Smooth muscle cell (in vitro differentiated cells): ENCODE results near the gene SEMA4D. TPM values are rescaled to one million over a fixed set of nuclear protein-coding genes. Genes with fewer than 3 reads are reported as not detected.

ENCODE experiments used
- DNase-seq: peaks from one replicate; lab custom pipeline; 2025; ENCODE audit not compliant: unreplicated experiment; lab: John Stamatoyannopoulos, UW
- H2AFZ ChIP-seq: fragments of 200-600 bp; sonication (generic); 2 replicates; pipeline ENCODE4 v1.6.0; 2016; ENCODE audit warnings: antibody characterized with exemption, low read depth, mild to moderate bottlenecking
- H3F3A ChIP-seq: fragments of 200-600 bp; sonication (generic); 2 replicates; pipeline ENCODE4 v1.6.0; 2017; ENCODE audit warnings: antibody characterized with exemption, low read depth
- H3K27ac ChIP-seq: fragments of 200-600 bp; sonication (generic); 2 replicates; pipeline ENCODE4 v1.5.1; 2016; ENCODE audit warnings: low read depth, mild to moderate bottlenecking
- H3K27me3 ChIP-seq: fragments of 200-600 bp; sonication (generic); 2 replicates; pipeline ENCODE4 v1.6.1; 2016; ENCODE audit warnings: low read depth, mild to moderate bottlenecking
- H3K36me3 ChIP-seq: fragments of 200-600 bp; sonication (generic); 2 replicates; pipeline ENCODE4 v1.5.1; 2016; ENCODE audit warnings: low read depth
- H3K4me1 ChIP-seq: fragments of 200-600 bp; sonication (generic); 2 replicates; pipeline ENCODE4 v1.5.1; 2016; ENCODE audit warnings: low read depth
- H3K4me2 ChIP-seq: fragments of 200-600 bp; sonication (generic); 2 replicates; pipeline ENCODE4 v1.6.0; 2016; ENCODE audit warnings: mild to moderate bottlenecking
- H3K4me3 ChIP-seq: fragments of 200-600 bp; sonication (generic); 2 replicates; pipeline ENCODE4 v1.5.1; 2016; ENCODE audit warnings: mild to moderate bottlenecking
- H3K79me2 ChIP-seq: fragments of 200-600 bp; sonication (generic); 2 replicates; pipeline ENCODE4 v1.6.0; 2016; ENCODE audit warnings: low read depth, mild to moderate bottlenecking
- H3K9ac ChIP-seq: fragments of 200-600 bp; sonication (generic); 2 replicates; pipeline ENCODE4 v1.6.0; 2016; ENCODE audit warnings: low read depth
- H3K9me3 ChIP-seq: fragments of 200-600 bp; sonication (generic); replicated peaks from 2 replicates; pipeline ENCODE4 v1.5.1; 2016; ENCODE audit warnings: low read depth
- H4K20me1 ChIP-seq: fragments of 200-600 bp; sonication (generic); 2 replicates; pipeline ENCODE4 v1.6.0; 2016; ENCODE audit warnings: low read depth
- WGBS: methylation state at CpG from one replicate; pipeline ENCODE4 v1.1.7; 2016; ENCODE audit warnings: low lambda C conversion rate; 5-methylcytosine and 5-hydroxymethylcytosine counted together
- polyA plus RNA-seq: library from polyadenylated mRNA; unstranded; fragments of >200 nt; fragmentation: Nextera tagmentation; extraction: Ambion mirVana; gene quantifications from 2 replicates; pipeline ENCODE4 v1.2.1, GENCODE V29; 2016
- total RNA-seq: library from RNA; depleted of rRNA; stranded (reverse); fragments of >200 nt; gene quantifications from 2 replicates; pipeline ENCODE4 v1.2.3, GENCODE V29; 2014
- TF ChIP-seq, protein P1 (sequence below): fragments of 200-600 bp; sonication (generic); IDR thresholded peaks from 2 replicates; pipeline ENCODE4 v1.5.1; 2017; ENCODE audit warnings: borderline replicate concordance, mild to moderate bottlenecking, antibody characterized with exemption; ENCODE audit not compliant: insufficient read depth, poor library complexity, severe bottlenecking

The SEMA4D gene
- total and polyA plus RNA-seq, 2 experiments from 2014 or later = 0.63 to 2.7 TPM

DNA sequence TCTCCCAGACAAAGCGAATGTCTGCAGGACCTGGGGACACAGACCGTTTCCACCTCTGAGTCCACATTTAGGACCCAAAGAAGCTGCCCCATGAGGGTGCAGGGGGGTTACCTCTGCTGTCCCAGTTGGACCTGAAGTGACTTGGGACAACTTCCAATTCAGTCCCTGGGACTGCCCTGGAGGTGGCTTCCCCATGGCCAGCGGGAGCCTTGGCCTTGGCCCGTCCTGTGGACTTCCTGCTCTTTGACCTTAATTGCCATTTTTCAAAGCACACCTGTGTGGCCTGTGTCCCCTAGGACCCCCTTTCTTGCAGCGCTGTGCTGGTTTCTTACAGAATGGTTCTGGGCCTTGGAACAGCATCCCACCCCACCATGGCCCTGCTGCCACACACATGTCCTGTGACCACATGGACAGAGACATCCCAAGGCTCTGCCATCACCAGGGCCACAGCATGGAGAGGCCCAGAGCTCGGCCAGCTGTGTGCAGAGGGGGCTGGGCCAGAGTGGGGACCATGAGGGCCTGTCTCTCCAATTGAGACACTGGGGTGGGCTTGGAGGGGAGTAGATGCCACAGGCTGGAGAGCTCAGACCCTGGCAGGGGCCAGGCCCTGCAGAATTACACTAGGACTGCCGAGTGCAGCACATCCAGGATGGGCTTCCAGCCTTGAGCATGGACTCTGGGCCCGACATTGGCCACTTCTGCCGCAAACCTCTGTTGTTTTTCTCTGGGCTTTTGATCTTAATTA lies 133.8 kb downstream of the SEMA4D start:
- TF ChIP-seq, protein P1, sequence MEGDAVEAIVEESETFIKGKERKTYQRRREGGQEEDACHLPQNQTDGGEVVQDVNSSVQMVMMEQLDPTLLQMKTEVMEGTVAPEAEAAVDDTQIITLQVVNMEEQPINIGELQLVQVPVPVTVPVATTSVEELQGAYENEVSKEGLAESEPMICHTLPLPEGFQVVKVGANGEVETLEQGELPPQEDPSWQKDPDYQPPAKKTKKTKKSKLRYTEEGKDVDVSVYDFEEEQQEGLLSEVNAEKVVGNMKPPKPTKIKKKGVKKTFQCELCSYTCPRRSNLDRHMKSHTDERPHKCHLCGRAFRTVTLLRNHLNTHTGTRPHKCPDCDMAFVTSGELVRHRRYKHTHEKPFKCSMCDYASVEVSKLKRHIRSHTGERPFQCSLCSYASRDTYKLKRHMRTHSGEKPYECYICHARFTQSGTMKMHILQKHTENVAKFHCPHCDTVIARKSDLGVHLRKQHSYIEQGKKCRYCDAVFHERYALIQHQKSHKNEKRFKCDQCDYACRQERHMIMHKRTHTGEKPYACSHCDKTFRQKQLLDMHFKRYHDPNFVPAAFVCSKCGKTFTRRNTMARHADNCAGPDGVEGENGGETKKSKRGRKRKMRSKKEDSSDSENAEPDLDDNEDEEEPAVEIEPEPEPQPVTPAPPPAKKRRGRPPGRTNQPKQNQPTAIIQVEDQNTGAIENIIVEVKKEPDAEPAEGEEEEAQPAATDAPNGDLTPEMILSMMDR = no peak
- Histone ChIP-seq H3K36me3 (no peaks in the 10 kb centered on the region), H3K9me3 (no peaks in the 10 kb centered on the region), H3K27me3 (no peaks in the 10 kb centered on the region), H3K4me2 (no peak overlapping the region), H3K9ac (no peak overlapping the region), H3K27ac (no peak overlapping the region), H4K20me1 (no peaks in the 10 kb centered on the region), H3K4me3 (no peak overlapping the region), H3K79me2 (no peaks in the 10 kb centered on the region), H2AFZ (no peak overlapping the region), H3K4me1 (no peaks in the 10 kb centered on the region), H3F3A (no peaks in the 10 kb centered on the region)
- whole genome bisulfite sequencing = 92% methylated on average over 9 of the region's 9 CpGs
- DNase-seq = no peak

DNA sequence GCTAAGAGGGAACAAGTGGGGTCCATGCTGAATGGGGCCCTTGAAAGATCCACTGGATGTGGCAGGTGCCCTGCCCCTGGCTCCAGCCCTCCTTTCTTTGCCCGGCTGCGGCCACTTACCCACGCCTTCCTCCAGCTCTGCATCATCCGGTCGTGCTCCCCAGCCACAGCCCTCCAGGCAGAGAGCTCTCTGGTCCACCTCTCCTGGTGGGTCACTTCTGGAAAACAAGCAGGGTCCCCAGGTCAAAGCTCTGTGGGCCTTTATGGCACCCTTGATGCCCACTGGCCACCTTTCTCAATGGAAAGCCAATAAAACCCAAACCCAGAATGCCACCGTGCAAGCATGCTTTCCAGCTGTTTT lies 134.6 kb downstream of the SEMA4D start:
- Histone ChIP-seq H3K4me1 (no peaks in the 10 kb centered on the region), H3K4me3 (no peak overlapping the region), H4K20me1 (no peaks in the 10 kb centered on the region), H3K4me2 (no peak overlapping the region), H3K9me3 (no peaks in the 10 kb centered on the region), H3K27me3 (no peaks in the 10 kb centered on the region), H3K27ac (no peak overlapping the region), H3K9ac (no peak overlapping the region), H2AFZ (no peak overlapping the region), H3F3A (no peaks in the 10 kb centered on the region), H3K79me2 (no peaks in the 10 kb centered on the region), H3K36me3 (no peaks in the 10 kb centered on the region)
- WGBS = over 99% methylated on average over 6 of the region's 6 CpGs
- DNase-seq = no peak
- TF ChIP-seq, protein P1 = no peak

DNA sequence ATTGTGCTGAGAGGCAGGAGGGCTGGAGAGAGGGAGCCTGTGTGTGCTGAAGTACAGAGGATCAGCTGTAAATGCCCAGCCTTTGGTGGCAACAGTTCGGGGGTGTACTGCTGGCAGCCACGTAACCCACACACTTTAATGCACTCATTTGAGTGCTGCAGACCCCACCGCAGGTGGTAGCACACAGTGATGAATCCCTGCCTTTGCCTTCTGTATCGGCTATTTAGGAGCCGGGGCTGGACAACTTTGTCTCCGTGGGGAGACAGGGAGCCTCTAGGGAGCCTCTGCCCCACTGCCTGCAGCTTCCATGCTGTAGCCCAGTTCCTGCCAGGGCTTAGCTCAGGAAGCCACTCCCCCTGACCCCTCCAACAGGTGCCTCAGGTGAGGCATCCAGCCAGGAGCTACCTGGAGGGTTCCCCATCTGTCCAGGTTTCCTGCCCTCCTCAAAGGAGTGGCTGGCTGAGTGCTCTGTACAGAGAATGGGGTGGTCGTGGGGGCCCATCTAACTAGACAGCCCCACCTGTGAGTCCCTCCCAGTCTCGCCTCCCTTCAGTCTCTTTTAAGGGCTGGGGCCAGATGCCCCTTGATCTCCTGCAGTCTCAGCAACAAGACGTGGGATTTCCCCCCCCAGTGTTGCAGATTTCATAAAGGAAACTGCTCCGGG lies 135.1 kb downstream of the SEMA4D start:
- Histone ChIP-seq H3K27me3 (no peaks in the 10 kb centered on the region), H2AFZ (no peak overlapping the region), H3K9me3 (no peaks in the 10 kb centered on the region), H3K36me3 (no peaks in the 10 kb centered on the region), H3K9ac (no peak overlapping the region), H3K4me2 (no peak overlapping the region), H3K4me3 (no peak overlapping the region), H3K27ac (no peak overlapping the region), H3K79me2 (no peaks in the 10 kb centered on the region), H3F3A (no peaks in the 10 kb centered on the region), H4K20me1 (no peaks in the 10 kb centered on the region), H3K4me1 (no peaks in the 10 kb centered on the region)
- 92% methylated on average over 10 of the region's 10 CpGs for WGBS
- TF ChIP-seq, protein P1 = no peak
- no peak for DNase-seq
